NCI-H2227 treated with DMSO at 0.1 percent for 48 hours (cell line): ENCODE results near the gene DNAJC5.
"Not testable (repeated sequence)": the region's sequence is repeated elsewhere in the genome, so short reads cannot be mapped to it uniquely, and the experiment has no call there.

ENCODE experiments used
- DNase-seq: peaks from one replicate; lab custom pipeline; 2025; lab: John Stamatoyannopoulos, UW

The DNAJC5 gene

DNA sequence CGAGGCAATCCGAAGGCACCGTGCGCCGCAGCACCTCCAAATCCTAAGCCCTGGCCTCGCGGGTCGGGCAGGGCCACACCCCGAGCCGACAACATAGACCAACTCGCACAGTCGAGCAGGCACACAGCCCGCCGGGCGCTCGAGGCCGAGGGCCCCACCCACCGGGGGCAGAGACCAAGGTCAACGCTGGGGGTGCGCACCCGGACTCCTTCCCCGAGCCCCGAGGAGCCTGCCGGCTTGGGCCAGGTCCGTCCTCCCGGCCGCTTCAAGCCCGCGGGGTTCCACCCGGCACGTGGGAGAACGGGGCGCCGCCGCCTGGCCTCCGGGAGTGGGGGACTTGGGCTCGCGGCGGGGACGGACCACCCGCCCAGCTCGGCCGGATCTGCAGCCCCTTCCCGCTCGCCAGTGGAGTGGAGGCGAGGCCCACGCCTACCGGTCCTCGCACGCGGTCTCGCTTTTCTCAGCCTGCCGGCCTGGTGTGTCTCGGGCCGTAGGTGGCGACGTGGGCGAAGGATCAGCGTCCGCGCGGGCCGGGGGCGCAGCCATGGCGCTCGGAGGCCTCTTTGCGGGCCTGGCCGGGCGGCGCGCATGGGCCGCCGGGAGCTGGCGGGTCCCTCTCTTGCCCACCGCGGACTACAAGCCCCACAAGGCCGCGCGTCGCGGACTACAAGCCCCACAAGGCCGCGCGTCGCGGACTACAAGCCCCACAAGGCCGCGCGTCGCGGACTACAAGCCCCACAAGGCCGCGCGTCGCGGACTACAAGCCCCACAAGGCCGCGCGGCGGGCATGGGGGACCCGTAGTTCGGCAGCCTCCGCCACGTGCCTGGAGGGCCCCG, 61.1 kb downstream of the DNAJC5 start, which contains the start of gene UCKL1:
Gene UCKL1, minus strand, starts transcription at position 590 of the 837 bp plus-strand sequence. Its CDS starts 44 bp downstream, at position 546.
- DNase-seq = peak; percentile 79

DNA sequence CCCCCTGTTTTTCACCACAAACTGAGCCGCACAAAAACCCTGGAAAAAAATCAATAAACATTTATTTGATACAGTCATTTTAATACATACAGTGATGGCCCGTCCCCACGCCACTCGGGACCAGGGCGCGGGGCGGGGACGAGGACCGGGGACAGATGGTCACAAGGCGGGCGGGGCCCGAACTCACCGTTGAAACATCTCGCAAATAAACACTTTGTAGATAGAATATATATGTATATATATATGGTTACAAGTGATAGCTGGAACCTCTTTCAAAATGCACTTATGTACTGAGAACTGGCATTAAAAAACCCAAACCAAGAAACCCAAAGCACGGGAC, 61.7 kb downstream of the DNAJC5 start:
- peak; percentile 80 for DNase-seq

DNA sequence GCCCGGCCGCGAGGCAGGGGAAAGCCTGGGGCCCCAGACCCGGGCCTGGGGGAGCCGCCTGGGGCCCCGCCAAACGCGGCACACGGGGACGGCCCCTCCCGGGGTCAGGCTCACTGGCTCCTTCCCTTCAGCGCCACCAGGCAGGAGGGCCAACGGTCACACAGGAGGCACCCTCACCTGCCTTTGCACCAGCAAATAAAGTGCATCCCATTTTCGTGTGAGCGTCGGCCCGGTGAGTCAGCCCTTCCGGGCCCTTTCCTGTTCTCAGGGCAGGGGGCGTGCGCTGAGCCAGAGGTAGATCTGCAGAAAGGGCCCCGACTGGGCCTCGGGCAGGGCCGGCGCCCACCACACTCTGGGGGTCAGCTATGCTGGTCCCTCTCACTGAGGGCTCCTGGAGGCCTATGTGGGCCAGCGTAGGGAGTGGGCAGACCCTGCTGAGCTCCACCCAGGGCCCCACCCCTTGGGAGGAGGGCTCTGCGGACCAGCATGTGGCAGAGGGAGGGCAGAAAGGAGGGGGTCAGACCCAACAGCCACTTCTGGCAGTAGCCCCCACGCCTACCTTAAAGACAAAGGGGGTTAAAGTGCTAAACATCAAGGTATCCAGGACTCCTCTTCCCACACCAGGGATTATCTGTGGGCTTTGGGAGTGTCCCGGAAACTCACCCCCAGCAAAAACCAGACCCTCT, 62.2 kb downstream of the DNAJC5 start:
- DNase-seq = peak; percentile 70

DNA sequence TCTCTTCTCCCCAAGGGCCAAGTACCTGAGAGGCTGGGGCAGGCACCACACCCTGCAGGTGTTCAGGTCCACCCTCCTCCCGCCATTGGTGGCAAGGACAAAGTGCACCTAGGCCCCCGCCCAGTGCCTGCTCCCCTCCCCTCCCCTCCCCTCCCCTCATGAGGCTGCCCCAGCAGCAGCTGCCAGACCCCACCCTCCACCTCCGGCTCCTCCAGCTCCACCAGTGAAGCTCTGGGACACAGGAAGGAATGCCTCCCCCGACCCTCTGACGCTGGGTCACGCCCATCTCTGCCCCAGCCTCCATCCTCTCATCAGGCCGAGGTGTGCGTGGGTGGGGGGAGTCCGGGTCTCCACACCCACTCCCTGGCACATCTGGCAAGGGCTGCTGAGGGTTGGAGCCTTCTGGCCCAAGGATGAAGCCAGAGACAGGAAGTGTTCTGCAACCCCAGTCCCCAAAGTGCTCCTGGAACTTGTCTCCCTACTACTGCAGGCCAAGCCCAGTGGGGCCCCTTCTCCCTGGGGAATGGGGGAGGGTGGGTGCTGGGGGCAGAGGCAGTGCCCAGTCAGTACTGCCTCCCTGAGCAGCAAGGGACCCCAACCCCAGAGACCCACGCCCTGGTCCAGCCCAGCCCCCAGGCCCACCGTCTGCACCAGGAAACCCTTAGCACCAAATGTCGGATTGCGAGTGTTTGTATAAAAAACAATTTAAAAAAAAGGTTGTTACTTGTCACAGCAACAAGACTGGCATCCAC, 62.9 kb downstream of the DNAJC5 start:
- no peak for DNase-seq

DNA sequence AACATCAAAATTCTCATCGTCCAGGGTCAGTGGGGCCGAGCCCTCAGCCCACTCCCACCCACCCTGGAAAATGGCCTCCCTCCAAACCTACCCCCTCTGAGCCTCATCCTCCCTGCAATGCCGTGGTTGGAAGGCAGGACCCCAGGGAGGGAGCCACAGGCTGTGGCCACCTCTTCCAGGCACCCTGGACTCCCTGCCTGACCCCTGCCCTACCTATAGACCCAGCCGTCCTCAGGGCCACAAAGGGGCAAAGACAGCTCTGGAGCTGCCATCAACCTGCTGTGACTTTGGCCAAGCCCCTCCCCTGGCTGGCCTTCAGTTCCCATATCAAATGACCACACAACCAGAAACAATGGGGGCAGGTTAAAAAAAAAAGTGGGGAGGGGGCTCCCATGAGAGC, 63.5 kb downstream of the DNAJC5 start:
- DNase-seq = no peak

DNA sequence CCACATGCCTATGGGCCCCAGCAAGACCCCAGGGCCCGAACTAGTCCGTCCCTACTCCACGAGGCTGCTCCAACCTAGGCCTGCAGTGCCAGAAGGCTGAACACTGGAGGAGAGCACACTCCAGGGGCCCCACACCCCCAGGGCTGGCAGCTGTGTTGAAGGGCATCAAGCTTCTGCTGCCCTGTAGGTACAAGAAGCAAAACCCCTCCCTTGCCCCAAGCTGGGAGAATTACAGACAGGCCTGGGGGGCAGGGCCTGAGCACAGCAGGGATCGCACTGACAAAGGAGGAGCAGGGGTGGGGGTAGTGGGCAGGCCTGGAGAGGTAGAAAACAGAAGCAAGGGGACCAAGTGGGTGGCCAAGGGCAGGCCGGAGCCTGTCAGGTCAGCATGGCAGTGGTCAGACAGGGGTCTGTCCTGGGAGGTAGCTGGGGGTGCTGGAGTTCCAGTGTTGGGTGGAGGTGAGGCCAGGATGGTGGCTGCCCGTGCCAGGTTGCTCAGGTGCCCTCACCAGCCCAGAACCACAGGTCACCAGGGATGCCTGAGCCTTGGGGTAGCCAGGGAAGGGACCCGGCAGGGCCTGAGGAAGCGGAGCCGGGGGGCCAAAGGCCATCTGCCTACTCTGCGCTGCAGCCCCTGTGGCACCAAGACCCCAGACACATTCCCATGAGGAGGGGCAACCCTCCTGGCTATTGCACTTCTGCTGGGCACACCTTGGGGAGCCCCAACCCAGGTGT, 64.2 kb downstream of the DNAJC5 start:
- DNase-seq = no peak

DNA sequence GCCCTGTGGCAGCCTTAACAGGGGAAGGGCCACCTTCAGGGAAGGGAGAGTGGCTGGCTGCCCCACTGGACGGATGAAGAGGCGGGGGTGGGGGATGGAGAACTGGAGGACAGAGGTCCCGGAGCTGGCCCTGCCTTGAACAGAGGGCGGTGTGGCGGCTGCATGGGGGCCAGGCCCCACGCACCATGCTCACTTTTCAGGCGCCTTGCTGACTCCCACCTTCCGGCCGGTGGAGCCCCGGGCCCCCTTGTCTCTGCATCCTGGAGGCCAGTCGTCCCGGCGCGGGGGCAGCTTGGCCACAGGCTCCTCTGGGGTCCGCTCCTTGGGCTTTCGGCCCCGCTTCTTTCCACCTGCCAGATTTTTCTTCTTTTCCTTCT, 64.8 kb downstream of the DNAJC5 start:
- no peak for DNase-seq

DNA sequence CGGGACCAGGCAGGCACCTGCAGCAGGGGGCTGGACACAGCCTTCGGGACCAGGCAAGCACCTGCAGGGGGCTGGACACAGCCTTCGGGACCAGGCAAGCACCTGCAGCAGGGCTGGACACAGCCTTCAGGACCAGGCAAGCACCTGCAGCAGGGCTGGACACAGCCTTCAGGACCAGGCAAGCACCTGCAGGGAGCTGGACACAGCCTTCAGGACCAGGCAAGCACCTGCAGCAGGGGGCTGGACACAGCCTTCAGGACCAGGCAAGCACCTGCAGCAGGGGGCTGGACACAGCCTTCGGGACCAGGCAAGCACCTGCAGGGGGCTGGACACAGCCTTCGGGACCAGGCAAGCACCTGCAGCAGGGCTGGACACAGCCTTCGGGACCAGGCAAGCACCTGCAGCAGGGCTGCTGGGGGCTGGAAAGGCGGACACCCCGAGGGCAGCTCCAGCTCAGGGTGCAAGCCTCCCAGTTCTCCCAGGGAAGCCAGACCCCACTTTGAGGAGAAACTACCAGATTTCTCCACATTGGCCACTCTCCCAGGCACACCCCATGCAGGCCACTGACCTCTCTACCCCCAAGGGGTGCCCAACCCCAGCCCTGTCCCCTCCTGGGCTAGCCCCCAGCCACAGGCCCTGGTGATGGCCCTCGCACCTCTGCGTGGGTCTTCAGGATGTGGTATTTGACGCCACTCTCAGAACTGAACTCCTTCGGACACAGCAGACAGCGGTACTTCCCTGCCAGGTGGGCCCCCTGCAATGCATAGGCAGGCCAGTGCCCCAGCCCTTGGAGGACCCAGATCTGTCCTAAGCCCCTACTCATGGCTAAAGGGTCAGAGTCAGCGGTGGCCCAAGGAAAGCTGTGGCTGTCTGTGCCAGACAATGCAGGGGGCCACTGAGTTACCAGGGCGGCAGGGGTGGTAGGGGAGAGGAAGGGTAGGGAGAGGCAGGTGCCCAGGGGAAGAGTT, 66.0 kb downstream of the DNAJC5 start:
- not testable (repeated sequence) for DNase-seq

DNA sequence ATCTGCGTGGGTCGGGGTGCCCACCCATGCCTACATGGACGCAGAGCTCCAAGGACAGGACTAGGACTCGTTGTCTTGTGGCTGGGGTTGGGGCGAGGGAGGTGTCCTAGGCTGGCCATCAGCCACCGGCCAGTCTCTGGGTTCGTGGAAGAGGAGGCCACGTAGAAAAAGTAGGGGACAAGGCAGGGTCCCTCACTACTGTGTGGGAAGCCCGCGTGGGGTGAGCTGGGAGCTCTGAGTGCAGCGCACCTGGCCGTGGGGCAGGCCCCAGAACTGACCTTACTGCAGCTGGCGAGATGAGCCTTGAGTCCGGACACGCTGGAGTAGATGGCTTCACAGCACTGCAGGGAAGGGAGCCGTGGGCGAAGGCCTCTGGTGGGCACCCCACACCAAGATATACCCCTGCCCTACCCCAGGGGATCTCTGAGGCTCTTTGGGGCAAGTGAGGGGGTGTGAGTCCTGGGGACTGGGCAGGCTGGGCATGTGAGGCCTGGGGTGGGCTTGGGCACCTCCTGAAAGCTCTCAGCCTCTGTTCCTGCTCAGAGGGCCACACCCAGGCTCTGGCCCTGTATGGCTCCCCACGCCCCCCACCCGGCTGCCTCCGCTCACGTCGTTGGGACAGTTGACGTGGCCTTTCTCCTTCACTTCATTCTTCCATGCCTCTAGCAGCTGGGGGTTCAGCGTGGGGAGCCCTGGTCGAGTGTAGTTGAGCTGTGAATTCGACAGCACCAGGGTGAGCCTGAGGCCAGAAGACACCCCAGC, 66.9 kb downstream of the DNAJC5 start:
- no peak for DNase-seq

DNA sequence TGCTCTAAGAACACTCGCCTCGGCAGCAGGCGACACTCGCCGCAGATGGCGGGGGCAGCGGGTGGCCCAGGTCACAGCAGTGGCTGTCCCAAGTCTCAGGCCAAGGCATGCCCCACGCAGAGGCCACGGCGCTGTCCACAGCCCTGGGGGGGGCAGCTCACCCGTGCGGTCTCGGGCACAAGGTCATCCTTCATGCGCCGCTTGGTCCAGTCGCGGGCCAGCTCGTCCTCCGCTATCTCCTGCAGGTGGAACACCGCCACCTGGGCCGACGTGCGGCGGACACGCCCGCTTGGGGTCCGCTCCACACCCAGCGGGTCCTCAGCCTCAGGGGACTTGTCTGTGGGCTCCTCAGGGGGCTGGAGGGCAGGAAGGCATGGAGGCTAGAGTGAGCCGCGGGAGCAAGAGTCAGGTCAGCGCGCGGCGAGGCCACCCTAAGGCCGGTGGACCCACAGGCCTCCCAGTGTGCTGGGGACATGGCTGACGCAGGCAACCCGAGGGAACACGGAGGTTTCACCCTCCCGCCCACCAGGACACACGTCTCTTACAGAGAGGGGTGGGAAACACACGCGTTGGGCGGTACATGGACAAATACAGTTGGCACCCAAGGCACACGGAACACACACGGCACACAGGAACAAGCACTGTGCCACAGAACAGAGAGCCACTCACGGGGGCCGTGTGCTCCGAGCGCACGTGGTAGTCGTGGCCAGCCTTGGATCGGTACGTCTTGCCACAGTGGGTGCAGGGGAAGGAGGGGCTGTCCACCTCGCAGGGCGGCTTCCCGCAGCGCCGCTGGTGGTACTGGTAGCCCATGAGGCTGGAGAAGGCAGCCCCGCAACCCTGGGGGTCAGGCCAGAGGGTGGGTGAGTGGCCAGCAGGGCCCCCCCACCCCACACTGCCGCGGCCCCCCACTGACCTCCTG, 67.8 kb downstream of the DNAJC5 start:
- no peak for DNase-seq

DNA sequence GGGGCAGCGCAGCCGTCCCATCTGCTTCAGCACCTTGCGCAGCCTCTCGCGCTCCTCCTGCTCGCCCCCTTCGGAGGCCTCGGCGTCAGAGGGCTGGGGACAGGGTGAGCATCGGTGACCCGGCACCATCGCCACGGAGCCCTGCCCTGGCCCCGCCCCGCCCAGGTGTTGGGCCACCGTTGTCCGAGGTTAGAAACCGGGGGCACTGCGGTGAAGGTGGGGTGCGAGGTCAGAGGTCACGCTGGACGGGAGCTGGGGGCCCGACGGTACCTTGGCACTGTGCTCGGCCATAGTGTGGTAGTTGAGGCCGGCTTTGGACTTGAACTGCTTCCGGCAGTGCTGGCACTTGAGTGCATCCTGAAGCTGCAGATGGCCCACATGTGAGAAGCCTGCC, 68.4 kb downstream of the DNAJC5 start:
- no peak for DNase-seq

DNA sequence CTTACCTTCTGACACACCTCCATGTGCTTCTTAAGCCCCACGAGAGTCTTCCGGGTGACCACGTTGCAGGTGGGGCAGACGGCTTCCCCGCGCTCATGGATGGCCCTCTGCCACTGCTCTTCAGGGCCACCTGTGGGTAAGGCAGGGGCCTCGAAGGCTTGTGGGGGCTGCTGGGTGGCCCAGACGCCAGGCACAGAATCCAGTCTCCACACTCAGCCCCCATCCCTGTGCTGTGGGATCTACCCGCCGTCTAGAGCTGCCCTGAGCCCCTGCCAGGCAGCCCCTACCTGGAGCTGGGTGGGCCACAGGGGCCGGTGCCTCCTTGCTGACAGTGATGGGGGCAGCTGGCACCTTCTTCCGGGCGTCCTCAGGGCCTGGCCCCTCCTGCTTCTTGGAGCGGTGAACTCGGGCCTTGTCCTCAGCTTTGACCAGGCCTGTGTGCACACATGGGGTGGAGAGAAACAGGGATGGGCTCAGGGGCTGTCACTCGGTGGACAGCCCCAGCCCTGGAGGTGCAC, 68.9 kb downstream of the DNAJC5 start:
- DNase-seq = no peak

DNA sequence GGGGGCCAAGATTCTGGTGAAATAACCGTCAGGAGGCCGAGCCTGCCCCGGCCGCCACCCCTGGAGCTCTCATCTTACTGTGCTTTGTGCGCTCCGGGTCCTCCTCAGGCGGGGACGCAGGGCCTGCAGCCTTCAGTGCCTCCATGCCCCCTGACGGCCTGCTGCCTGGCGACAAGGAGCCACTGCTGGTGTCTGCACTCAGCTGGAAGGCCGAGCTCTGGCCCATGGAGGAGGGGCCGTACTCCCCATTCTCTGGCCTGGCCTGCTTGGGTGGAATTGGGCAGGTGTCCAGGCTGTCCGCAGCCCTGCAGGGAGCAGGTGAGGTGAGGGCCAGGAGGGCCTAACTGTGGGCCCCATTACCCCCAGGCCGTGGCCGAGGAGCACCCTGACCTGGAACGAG, 69.5 kb downstream of the DNAJC5 start:
- no peak for DNase-seq

DNA sequence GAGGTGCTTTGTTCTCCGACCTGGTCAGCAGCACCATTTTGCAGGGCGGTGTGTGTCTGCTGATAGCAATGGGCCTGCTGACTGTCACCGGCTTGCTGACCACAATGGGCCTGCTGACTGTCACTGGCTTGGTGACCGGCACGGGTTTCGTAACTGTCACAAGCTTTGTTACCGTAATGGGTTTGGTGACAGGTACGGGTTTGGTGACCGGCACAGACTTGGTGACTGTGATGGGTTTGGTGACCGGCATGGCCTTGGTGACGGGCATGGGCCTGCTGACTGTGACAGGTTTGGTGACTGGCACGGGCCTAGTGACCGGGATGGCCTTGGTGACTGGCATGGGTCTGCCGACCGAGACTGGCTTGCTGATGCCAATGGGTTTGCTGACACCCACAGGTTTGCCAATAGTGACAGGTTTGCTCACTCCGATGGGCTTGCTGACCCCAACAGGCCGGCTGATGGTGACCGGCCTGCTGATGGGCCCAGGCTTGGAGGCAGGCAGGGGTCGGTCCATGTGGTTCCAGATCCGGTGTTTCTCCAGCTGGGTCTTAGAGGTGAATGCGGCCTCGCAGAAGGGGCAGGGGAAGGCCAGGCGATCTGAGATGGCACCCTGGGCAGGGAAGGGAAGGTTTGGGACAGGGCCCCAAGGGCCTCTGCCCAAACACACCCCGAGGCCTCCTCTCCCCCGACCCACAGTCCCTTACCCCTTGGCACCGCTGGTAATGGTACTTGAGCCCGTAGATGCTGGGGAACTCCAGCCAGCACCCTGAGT, 71.4 kb downstream of the DNAJC5 start:
- no peak for DNase-seq

DNA sequence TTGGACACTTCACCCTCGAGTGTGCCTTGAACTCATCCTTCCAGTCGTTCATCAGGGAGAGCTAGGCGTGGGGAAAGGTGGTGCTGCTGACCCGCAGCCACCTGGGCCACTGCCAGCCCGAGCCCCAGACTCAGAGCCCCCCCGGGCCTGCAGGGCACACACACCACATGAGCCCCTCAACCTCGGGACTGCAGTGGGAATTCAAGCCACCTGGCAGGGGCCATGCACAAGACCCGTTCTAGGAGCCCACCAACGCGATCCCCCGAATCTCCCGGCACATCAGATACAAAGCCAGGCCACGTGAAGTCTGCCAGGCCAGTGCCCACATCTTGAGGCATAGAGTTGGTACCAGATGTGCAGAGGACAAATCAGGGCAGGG, 72.0 kb downstream of the DNAJC5 start:
- DNase-seq = no peak

DNA sequence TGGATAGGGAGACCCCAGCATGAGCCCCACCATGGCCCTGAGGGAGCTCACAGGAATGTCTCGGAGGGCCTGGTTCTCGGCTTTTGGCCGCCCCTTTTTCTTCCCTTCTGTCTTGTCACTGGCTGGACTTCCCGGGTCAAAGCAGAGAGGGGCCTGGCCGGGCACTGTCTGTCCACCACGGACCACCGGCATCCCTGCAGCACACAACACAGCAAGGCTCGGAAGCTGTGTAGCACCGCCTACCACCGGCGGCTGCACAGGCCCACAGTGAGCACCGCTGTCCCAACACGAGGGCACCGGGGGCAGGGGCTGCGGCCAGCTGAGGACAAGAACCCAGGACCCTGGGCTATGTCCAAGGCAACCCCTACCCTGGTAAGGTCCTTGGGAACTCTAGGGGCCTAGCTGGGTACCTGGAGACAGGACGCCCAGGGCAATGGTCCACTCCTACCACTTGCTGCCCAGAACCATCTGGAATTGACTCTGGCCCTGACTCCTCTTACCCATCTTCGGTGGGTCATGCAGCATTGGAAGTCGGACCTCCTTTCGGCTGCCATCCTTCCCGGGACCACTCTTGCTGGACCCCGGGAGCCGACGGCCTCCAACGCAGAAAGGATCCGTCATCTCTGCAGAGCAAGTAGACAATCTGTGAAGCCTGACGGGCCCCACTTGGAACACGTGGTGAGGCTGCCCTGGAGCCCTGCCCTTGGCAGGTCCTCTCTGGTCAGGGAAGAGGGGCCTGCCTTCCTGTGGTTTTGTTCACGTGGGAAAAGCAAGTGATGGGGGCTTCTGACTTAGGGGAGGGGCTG, 72.6 kb downstream of the DNAJC5 start:
- DNase-seq = no peak
